Stimulated activated CD4-positive, alpha-beta T cell treated with anti-CD3 and anti-CD28 coated beads, Interleukin-15, amount 100 ng/mL, for 48 hours (primary cell): Measurements from ENCODE around the gene PAFAH1B2.

Experiments
- DNase-seq, 2 donors: peaks; one replicate each; pipeline ENCODE4 v3.0.0-alpha.2; 2020; ENCODE audit warnings: low read depth in 2 of 2

Gene PAFAH1B2

DNA sequence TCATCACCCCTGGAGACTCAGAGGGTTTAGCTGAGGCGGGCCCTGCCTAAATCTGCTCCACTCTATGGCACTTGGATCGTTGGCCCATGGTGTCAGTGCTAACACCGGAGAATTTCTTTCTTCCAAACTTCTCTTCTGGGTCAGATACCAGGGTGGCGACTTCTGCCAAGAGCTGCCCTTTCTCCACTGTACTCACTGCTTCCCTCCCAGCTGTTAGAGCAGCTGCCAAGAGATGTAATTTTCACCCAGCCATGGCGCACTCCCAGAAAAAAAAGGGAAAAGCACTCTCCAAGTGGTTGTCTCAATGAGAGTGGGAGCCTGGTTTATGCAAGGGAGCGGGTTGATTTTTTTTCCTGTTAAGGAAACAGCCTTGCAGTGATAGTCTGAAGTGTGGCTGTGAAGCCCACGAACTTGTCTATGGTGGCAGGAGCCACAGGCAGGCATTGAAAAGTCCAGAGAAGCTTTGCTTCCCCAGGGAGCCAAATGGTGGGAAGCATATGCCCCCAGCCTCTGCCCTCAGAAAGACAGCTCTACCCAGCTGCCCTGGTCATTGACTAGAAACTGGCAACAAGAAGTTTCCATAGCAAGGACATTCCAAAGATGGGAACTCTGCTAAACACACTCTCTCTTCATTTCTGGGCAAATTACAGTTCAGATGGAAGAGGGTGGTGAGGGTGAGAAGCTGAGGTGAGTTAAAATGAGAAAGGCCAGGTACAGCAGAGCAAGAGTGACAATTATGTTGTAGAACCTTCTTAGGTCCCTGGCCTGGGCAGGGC lies 77.1 kb downstream of the PAFAH1B2 start:
- DNase-seq = no peak

DNA sequence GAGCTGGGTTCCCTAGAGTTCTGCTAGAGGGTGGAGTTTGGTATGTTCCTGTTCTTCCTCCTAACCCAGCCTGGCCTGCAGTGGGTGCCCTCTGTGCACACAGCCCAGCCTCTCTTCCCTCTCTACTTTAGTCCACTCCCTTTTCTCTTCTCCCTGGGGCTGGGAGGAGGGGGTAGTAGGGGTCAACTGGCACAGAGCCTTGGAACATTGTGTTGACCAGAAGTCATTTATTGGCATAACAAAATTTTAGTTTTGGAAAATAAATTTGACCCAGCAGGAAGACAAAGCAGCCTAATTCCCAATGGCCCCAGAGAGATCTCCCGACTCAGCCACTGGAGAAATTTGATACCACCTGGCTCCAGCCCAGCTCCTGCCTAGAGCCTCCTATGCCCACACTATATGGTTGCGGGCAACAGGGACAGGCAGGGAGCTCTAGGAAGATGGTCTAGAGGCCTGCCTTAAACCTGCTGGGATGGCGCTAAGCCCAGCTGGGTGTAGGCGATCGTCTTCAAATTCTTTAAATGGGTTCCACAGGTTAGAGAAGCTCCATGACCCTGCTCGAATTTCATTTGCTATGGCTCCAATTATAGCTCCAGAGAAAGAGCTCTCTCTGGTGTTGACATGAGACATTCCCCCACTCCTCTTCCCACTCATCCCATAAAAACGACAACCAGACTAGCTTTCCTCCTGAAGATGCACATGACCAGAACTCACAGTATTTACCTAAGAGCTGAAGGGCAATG lies 77.9 kb downstream of the PAFAH1B2 start:
- no peak for DNase-seq

DNA sequence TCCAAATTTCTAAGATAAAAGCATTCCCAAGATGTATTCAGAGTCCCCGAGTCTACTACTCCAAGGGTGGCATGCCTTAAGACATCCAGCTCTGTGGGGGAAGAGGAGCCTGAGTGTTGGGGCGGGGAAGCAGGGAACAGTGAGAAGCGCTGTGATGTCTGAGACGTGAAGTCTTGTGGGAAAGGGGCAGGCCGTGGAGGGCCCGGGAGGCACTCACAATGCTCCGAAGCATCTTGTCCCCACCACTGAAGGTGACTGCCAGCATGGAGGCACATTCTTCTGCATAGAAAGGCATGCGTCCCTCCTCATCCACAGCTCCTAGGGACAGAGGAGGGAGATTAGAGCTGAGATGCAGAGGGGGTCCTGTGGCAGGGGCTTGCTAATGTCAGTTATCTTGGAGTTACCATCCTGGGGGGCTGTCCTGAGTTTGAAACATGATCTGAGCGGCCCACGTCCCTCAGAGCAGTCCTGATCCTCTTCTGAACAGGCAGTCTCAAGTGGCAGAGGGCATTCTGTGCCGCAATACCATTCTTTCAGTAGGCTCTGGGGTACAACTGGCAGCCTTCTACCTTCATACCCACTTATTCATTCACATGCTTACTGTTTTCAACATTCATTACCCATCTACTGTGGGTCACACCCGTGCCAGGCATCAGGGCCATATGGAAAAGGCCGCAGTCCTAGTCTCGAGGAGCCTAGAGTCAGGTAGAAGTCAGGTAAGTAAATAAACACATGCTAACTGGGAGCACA lies 79.1 kb downstream of the PAFAH1B2 start:
- no peak for DNase-seq

DNA sequence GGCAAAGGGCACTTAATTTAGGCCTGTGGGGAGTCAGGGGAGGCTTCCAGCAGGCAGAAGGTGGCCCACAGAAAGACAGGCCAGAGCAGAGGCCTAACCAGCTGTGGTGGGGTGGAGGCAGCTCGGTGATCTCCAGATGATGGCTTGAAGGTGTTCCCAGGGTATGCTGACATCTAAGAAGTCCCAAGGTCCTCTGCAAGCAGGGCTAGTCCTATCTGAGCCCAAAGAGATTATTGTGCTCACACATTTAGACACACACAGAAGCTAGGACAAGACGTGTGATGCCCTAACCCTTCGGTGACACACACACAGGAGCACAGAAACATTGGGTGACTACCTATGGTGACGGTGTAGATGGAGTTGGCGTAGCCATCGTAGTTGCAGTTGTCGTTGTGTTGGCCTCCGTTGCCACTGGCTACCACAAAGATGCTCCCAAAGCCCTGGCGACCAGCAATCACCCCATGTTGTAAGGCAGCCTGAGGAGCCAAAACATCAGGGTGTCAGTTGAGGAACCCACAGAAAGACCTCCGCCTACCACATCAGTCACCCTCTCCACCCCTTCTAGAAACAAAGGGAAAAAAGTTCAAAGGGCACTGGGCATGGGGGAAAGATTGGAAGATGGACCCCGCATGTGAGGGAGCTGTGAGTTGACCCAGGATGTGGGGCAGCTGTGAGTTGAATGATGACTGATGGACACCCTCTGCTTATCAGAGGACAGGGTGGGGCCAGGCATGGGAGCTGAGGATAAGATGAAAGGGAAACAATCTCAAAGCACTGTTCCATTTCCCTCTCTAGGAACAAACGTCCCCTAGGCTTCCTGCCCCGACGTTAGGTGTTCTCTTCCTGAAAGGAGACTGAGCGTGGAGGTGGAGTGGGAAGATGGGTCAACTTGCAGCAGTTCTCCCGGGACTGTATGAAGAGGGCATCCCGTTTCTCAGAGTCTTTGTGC lies 79.9 kb downstream of the PAFAH1B2 start:
- DNase-seq = no peak

DNA sequence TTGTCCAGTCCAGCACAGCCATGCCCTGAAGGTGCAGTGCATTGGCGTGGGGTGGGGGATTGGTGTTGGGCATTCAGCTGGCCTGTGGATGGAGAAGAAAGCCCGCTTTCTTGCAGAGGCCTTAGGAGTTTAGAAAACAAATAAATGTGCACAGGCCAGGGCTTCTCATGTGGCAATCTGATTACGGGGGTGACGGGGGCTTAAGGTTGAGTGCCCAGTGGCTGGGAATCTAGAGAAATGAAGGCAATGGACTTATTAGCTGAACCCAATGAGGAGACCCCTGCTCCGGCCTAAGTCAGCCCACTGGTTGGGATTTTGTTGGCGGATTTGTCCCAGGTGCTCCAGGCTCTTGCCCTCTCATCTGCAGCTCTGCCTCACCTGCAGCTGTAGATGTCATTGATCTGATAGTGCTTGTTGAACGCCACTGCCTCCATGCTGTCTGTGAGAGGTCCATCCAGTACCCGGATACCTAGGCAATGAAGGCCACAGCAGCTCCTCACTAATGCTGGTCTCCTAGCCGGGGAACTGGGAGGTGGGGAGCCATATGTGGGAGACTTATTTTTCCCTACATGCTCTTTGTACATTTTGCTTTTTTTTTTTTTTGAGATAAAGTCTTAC lies 81.6 kb downstream of the PAFAH1B2 start:
- DNase-seq = no peak
